ENCODE data around the gene VDAC2. TPM values are rescaled to one million over a fixed set of nuclear protein-coding genes. Genes with fewer than 3 reads are reported as not detected.

VDAC2 gene
- total RNA-seq, 1 donor from 2014 or later, result 204 TPM

GRCh38 chr10:75272094-75272493 lies 61.5 kb downstream of the VDAC2 start:
- TF ChIP-seq CTCF (conservative IDR thresholded peaks at IDR 0.05), result no peak
- Mint-ChIP-seq H3K9me3 (peaks cover 5% of the 10 kb centered on the region), H3K4me1 (ENCODE audit: unreplicated experiment) (peaks cover 13% of the 10 kb centered on the region), H3K4me3 (no peak overlapping the region), H3K27ac (no peak overlapping the region), H3K27me3 (no peaks in the 10 kb centered on the region), H3K36me3 (peaks cover 4% of the 10 kb centered on the region)
- no peak for DNase-seq (ENCODE audit: extremely low spot score, unreplicated experiment)

- Mint-ChIP-seq H3K27ac (no peak overlapping the region), H3K4me1 (ENCODE audit: unreplicated experiment) (peaks cover 13% of the 10 kb centered on the region), H3K36me3 (peaks cover 4% of the 10 kb centered on the region), H3K4me3 (no peak overlapping the region), H3K27me3 (no peaks in the 10 kb centered on the region), H3K9me3 (peaks cover 5% of the 10 kb centered on the region)
- no peak for DNase-seq (ENCODE audit: extremely low spot score, unreplicated experiment)
- TF ChIP-seq CTCF (conservative IDR thresholded peaks at IDR 0.05), result no peak
These were observed 62.3 kb downstream of the VDAC2 start for GRCh38 chr10:75272896-75273295.

GRCh38 chr10:75276069-75276872 lies 65.7 kb downstream of the VDAC2 start:
- H3K9me3 Mint-ChIP-seq, result peaks cover 7% of the 10 kb centered on the region
- H3K4me1 Mint-ChIP-seq (ENCODE audit: unreplicated experiment), result peaks cover 27% of the 10 kb centered on the region
- H3K27me3 Mint-ChIP-seq, result peaks cover 7% of the 10 kb centered on the region
- no peak overlapping the region for H3K27ac Mint-ChIP-seq
- no peak for TF ChIP-seq CTCF (conservative IDR thresholded peaks at IDR 0.05)
- no peaks in the 10 kb centered on the region for H3K36me3 Mint-ChIP-seq
- no peak overlapping the region for H3K4me3 Mint-ChIP-seq
- no peak for DNase-seq (ENCODE audit: extremely low spot score, unreplicated experiment)

- H3K4me1 Mint-ChIP-seq (ENCODE audit: unreplicated experiment), result peaks cover 43% of the 10 kb centered on the region
- no peak for TF ChIP-seq CTCF (conservative IDR thresholded peaks at IDR 0.05)
- peaks cover 15% of the 10 kb centered on the region for H3K9me3 Mint-ChIP-seq
- H3K27me3 Mint-ChIP-seq, result peaks cover 11% of the 10 kb centered on the region
- H3K4me3 Mint-ChIP-seq, result no peak overlapping the region
- H3K27ac Mint-ChIP-seq, result no peak overlapping the region
- H3K36me3 Mint-ChIP-seq, result peaks cover 4% of the 10 kb centered on the region
- DNase-seq (ENCODE audit: extremely low spot score, unreplicated experiment), result no peak
These were observed 69.6 kb downstream of the VDAC2 start for GRCh38 chr10:75280236-75280635.

Other genes with a start within 250 kb of the VDAC2 start
- 15.7 and 17.3 TPM in 2 replicates for gene SAMD8, start 99.1 kb upstream of the VDAC2 start, total RNA-seq (ENCODE audit: low replicate concordance)
- 40.4 and 62.6 TPM in 2 replicates for gene COMTD1, start 25.2 kb downstream of the VDAC2 start, total RNA-seq (ENCODE audit: low replicate concordance)
- gene ZNF503, start 191.0 kb downstream of the VDAC2 start, total RNA-seq (ENCODE audit: low replicate concordance), result 86.7 and 88.4 TPM in 2 replicates
- gene LRMDA, start 220.8 kb downstream of the VDAC2 start, total RNA-seq (ENCODE audit: low replicate concordance), result 0.62 and 2.0 TPM in 2 replicates